Subcutaneous adipose tissue (tissue), 4 donors: ENCODE measurements around the gene A1CF. TPM values are rescaled to one million over a fixed set of nuclear protein-coding genes. Genes with fewer than 3 reads are reported as not detected.

Experiments used
- CTCF ChIP-seq: fragments of 450-650 bp; IDR thresholded peaks from one replicate; pipeline ENCODE4 v1.5.1; 2016; ENCODE audit warnings: low read depth, mild to moderate bottlenecking, control low read depth, antibody characterized with exemption, moderate library complexity
- total RNA-seq, 4 donors: library from RNA; depleted of rRNA; stranded (reverse); fragments of >200 nt; gene quantifications; one replicate each; pipeline ENCODE4 v1.1.0, GENCODE V29; 2016

Gene A1CF
- total RNA-seq, 4 donors from 2014 or later: not detected

DNA sequence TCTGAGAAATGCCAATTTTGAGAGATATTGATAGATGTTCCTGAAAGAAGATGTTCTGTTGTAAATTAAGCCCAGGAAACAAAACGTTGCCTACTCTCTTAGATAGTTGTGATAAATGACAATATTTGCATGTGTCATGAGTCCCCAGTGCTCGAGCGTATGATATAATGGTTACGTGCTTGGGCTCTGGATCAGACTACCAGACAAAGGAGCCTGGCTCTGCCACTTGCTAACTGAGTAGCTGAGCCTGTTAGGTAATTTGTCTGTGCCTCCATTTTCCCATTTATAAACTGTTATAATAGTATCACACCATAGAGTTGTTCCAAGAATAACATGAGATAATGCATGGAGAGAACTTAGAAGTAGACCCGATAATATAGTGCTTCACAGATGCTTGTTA lies 1.8 kb downstream of the A1CF start:
- TF ChIP-seq CTCF: no peak

DNA sequence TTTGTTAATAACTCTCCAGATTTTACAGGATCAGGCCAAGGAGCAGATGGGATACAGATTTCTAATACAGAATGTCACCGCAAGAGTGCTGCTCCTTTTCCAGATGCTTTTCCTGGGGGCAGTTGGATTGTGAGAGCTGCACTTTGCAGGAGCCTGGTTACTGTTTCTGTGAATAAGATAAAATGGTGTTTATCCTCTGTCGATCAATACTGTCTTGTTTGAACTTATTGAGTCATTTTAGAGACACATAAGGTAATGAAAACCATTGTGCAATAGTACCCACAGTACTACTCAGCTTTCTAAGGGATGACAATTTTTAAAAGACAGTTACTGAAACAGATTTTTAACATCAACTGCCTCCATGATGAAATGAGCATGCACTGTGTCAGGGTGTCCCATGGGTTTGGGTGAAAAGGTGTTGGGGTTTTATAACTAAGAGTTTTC lies 2.9 kb downstream of the A1CF start:
- TF ChIP-seq CTCF: no peak

DNA sequence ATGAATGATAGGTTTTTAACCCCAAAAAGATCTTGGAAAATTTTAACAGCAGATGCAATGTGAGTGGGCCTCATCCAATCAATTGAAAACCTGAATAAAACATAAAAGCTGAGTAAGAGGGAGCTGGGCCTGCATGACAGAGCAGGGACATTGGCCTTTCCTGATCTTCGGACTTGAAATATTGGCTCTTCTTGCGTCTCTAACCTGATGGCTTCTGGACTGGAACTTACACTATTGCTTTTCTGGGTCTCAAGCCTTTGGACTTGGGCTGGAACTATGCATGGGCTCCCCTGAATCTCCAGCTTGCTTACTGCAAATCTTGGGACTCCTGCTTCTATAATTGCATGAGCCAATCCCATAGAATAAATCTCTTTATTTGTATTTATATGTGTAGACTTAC lies 9.0 kb downstream of the A1CF start:
- TF ChIP-seq CTCF: no peak

DNA sequence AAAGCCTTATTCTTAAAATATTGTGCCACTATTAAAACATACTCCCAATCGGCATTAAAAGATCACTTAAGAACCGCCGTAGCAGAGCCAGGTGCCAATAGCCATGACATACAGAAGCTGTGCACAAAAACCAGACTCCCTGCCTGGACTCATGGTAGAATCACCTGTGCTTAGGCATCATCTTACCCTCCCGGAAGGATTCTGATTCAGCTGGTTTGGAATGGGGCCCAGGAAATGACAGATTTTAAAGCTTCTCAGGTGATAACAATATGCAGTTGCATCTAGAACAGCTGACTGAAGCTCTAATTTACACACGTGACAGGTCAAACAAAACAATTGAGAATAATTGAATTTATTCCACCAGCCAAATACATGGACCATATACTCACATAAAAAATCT lies 10.7 kb downstream of the A1CF start:
- no peak for TF ChIP-seq CTCF

DNA sequence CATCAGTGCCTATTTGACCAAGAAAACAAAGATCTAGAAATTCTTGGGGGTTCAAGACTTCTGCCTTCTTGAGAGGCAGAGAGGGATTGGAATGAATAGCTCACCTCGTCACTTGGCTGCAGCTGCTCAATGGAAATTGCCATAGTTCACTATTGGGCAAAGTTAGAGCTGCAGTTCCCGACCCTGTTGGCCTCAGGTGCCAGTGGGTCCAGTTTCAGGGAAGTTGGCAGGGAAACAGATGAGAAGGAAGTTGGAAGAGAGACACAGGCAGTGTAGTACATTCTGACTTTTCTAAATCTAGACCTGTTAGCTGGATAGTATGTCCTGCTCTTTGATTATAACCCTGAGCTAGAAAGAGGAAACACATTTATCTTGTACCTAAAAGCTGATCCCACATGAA lies 19.1 kb downstream of the A1CF start:
- no peak for TF ChIP-seq CTCF

DNA sequence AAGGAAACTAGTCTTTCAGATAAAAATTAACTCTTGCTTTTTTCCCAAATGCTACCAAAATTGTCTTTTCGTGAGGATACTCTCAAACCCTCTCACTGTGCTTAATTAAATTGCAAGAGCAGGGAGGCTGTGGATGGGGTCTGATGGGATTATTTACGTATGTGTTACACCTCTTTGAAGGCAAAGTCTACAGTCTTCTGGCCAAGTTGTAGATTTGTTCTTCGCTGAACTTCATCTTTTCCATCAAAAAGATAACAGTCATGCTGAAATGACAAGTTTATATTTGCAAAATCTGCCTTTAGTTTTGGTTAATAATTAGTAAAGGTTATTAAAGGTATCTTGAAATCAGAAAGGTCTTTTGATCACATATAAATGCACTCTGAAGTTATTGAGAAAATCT lies 22.7 kb downstream of the A1CF start:
- TF ChIP-seq CTCF: no peak

GRCh38 chr10:50861370-50861769 lies 24.1 kb downstream of the A1CF start:
- no peak for TF ChIP-seq CTCF
